Fibroblast of lung (primary cell): ENCODE measurements around the gene HAUS3.
"Not testable (repeated sequence)": the region's sequence is repeated elsewhere in the genome, so short reads cannot be mapped to it uniquely, and the experiment has no call there.

Experiments used
- CTCF ChIP-seq, 2 donors: IDR thresholded peaks in 1 of 2; conservative IDR thresholded peaks in 1 of 2; 1 replicate in 1 of 2; 2 replicates in 1 of 2; pipeline ENCODE4 v1.5.1; 2011 to 2012; ENCODE audit warnings: low read length in 2 of 2, control low read depth in 1 of 2, inconsistent platforms in 1 of 2, low read depth in 1 of 2, mild to moderate bottlenecking in 1 of 2
- EZH2 ChIP-seq: IDR thresholded peaks from 2 replicates; pipeline ENCODE4 v1.5.1; 2012; ENCODE audit warnings: low read length, control low read depth, mild to moderate bottlenecking; ENCODE audit errors: missing control alignments

- TF ChIP-seq CTCF (conservative IDR thresholded peaks at IDR 0.05 in 1 of 2, IDR thresholded peaks at IDR 0.05 in 1 of 2; ENCODE audit: low read depth in 1 of 2, low read length in 2 of 2); EZH2: not testable (repeated sequence)
These were observed 20.5 kb downstream of the HAUS3 start for GRCh38 chr4:2221378-2221777.
